ENCODE results near the gene DPYD.

DPYD gene

DNA sequence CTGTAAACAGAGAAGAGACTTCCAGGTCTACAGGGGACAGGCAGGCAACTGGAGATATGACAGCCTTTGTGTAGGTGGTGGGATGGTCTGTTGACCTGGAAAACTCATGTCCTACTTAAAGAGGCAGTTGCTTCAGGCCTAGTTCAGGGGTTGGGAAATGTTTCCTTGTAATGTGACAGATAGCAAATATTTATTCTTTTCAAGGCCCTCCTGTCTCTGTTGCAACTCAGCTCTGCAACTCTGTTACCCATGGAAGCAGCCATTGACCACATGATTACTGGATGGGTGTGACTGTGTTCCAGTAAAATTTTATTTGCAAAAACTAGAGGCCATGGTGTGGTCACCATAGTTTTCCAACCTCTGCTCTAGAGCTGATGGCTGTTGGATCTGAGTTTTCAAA lies 857.3 kb downstream of the DPYD start:
- no peaks in the 10 kb centered on the region for H3K4me1 ChIP-seq (ENCODE audit: control insufficient read depth in 1 of 2, insufficient read depth in 2 of 2, low read length in 2 of 2)
- H3K36me3 ChIP-seq (ENCODE audit: control insufficient read depth in 1 of 2, insufficient read depth in 2 of 2, low read length in 2 of 2), result no peaks in the 10 kb centered on the region
- peaks cover 0 to 9% of the 10 kb centered on the region in 2 donors for H3K9me3 ChIP-seq (ENCODE audit: control insufficient read depth in 1 of 2, low read length in 2 of 2)
- no peak overlapping the region for H3K4me3 ChIP-seq (ENCODE audit: low read depth in 1 of 2, low read length in 2 of 2)
- no peak overlapping the region for H3K27ac ChIP-seq (ENCODE audit: low read length)
- no peaks in the 10 kb centered on the region for H3K27me3 ChIP-seq (ENCODE audit: low read depth, low read length)

DNA sequence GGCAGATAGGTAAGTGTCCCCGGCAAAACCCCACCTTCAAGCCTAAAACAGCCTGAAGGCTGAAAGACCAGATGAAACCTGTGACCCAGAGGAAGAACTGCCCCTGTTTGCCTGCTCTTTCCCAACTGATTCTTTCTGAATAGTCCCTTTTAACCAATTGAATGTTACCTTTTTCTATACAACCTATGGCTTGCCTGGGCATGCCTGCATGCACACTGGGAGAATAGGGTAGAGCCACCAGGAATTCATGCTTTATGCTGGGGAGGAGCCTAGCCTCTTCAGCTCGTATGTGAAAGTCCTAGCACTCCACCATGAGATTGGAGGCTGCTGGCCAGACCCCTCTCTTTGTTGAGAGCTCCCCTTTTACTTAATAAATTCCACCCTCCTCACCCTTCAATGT lies 859.2 kb downstream of the DPYD start:
- no peak overlapping the region for H3K27ac ChIP-seq (ENCODE audit: low read length)
- peaks cover 0 to 12% of the 10 kb centered on the region in 2 donors for H3K9me3 ChIP-seq (ENCODE audit: control insufficient read depth in 1 of 2, low read length in 2 of 2)
- H3K27me3 ChIP-seq (ENCODE audit: low read depth, low read length), result no peaks in the 10 kb centered on the region
- H3K4me1 ChIP-seq (ENCODE audit: control insufficient read depth in 1 of 2, insufficient read depth in 2 of 2, low read length in 2 of 2), result no peaks in the 10 kb centered on the region
- H3K4me3 ChIP-seq (ENCODE audit: low read depth in 1 of 2, low read length in 2 of 2), result no peak overlapping the region
- no peaks in the 10 kb centered on the region for H3K36me3 ChIP-seq (ENCODE audit: control insufficient read depth in 1 of 2, insufficient read depth in 2 of 2, low read length in 2 of 2)

DNA sequence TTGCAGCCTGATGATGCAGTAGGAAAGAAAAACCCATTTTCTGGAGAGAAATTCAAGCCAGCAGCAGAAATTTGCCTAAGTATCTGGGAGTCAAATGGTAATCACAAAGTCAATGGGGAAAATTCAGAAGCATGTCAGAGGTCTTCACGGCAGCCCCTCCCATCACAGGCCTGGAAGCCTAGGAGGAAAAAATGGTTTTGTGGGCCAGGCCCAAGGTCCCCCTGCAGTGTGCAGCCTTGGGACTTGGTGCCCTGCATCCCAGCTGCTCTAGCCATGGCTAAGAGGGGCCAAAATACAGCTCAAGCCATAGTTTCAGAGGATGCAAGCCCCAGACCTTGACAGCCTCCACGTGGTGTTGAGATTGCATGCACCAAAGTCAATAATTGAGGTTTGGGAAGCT lies 864.4 kb downstream of the DPYD start:
- no peaks in the 10 kb centered on the region for H3K4me1 ChIP-seq (ENCODE audit: control insufficient read depth in 1 of 2, insufficient read depth in 2 of 2, low read length in 2 of 2)
- no peaks in the 10 kb centered on the region for H3K27me3 ChIP-seq (ENCODE audit: low read depth, low read length)
- peaks cover 0 to 12% of the 10 kb centered on the region in 2 donors for H3K9me3 ChIP-seq (ENCODE audit: control insufficient read depth in 1 of 2, low read length in 2 of 2)
- no peaks in the 10 kb centered on the region for H3K36me3 ChIP-seq (ENCODE audit: control insufficient read depth in 1 of 2, insufficient read depth in 2 of 2, low read length in 2 of 2)
- no peak overlapping the region for H3K27ac ChIP-seq (ENCODE audit: low read length)
- peak overlapping the region in 1 of 2 donors; percentile 31 for H3K4me3 ChIP-seq (ENCODE audit: low read depth in 1 of 2, low read length in 2 of 2)

DNA sequence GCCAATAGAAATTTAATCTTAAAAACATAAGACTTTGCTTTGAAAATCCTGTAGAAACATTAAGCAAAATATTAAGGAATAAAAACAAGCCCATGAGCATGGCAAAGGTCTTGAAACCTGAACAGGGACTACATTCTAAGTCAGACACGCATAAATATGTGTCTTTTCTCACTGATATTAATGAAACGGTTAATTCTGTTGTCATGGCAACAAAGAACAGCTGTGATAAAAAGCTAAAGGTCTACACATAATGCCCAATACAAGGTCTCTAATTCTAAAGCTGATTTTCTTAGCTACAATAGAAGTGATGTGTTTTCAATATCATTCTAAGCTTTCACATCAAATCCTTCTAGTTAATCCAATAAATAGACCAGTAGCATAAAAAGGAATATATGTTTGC lies 867.6 kb downstream of the DPYD start:
- Histone ChIP-seq H3K9me3 (ENCODE audit: control insufficient read depth in 1 of 2, low read length in 2 of 2) (peaks cover 0 to 12% of the 10 kb centered on the region in 2 donors), H3K27me3 (ENCODE audit: low read depth, low read length) (no peaks in the 10 kb centered on the region), H3K4me1 (ENCODE audit: control insufficient read depth in 1 of 2, insufficient read depth in 2 of 2, low read length in 2 of 2) (no peaks in the 10 kb centered on the region), H3K27ac (ENCODE audit: low read length) (no peak overlapping the region), H3K4me3 (ENCODE audit: low read depth in 1 of 2, low read length in 2 of 2) (no peak overlapping the region), H3K36me3 (ENCODE audit: control insufficient read depth in 1 of 2, insufficient read depth in 2 of 2, low read length in 2 of 2) (no peaks in the 10 kb centered on the region)

DNA sequence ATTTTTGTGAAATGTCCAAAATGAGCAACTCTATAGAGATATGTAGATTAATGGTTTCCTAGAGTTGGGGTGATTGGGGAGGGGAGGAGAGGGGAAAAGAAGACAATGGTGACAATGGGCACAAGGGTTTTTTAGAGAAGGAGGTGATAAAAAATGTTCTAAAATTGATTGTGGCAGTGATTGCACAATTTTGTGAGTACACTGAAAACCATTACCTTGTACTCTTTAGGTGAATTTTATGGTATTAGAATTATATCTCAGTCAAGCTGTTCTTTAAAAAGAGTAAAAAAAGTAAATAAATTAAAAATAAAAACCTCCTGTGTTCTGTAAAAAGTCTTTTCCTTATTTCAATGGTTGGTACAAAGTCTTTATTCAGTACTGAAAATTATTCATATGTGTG lies 869.0 kb downstream of the DPYD start:
- Histone ChIP-seq H3K9me3 (ENCODE audit: control insufficient read depth in 1 of 2, low read length in 2 of 2) (peaks cover 0 to 10% of the 10 kb centered on the region in 2 donors), H3K4me3 (ENCODE audit: low read depth in 1 of 2, low read length in 2 of 2) (no peak overlapping the region), H3K27me3 (ENCODE audit: low read depth, low read length) (no peaks in the 10 kb centered on the region), H3K4me1 (ENCODE audit: control insufficient read depth in 1 of 2, insufficient read depth in 2 of 2, low read length in 2 of 2) (no peaks in the 10 kb centered on the region), H3K36me3 (ENCODE audit: control insufficient read depth in 1 of 2, insufficient read depth in 2 of 2, low read length in 2 of 2) (no peaks in the 10 kb centered on the region), H3K27ac (ENCODE audit: low read length) (no peak overlapping the region)

DNA sequence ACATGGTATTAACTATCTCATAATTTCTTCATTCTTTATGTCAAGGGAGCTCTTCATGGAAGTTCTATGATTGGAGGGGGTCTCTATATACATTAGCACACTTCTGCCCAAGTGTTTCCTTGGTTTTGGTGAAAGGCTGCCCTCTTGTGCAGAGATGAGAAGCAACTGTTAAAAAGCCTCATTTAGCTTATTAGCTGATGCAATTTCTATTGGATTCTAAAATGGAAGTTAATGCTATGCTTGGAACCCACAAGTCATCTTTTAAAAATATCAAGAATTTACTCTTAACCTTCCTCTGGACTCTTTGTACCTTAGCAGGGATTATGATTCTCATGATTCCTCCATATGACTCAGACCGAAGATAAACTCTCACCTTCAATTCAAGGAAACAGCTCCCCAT lies 870.3 kb downstream of the DPYD start:
- Histone ChIP-seq H3K4me1 (ENCODE audit: control insufficient read depth in 1 of 2, insufficient read depth in 2 of 2, low read length in 2 of 2) (no peaks in the 10 kb centered on the region), H3K27me3 (ENCODE audit: low read depth, low read length) (no peaks in the 10 kb centered on the region), H3K27ac (ENCODE audit: low read length) (no peak overlapping the region)

DNA sequence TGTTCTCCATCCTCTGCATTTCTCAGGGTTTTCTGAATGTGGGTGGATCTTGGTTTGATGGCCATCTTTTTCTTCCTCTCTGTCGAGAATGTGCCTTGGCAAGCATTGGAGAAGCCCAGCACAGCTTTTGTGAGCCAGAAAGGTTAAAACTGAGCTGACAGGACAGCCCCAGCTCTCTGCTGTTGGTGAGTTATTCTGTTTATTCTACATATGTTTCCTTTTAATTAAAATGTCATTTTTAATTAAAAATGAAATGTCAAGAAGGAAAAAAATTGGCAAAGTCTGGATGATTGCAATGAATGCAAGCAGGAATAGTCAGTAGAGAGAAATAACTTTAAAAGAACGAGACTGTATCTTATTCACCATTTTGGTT lies 873.4 kb downstream of the DPYD start:
- Histone ChIP-seq H3K27me3 (ENCODE audit: low read depth, low read length) (no peaks in the 10 kb centered on the region), H3K27ac (ENCODE audit: low read length) (no peak overlapping the region), H3K36me3 (ENCODE audit: control insufficient read depth in 1 of 2, insufficient read depth in 2 of 2, low read length in 2 of 2) (no peaks in the 10 kb centered on the region), H3K4me1 (ENCODE audit: control insufficient read depth in 1 of 2, insufficient read depth in 2 of 2, low read length in 2 of 2) (no peaks in the 10 kb centered on the region), H3K9me3 (ENCODE audit: control insufficient read depth in 1 of 2, low read length in 2 of 2) (peaks cover 0 to 12% of the 10 kb centered on the region in 2 donors), H3K4me3 (ENCODE audit: low read depth in 1 of 2, low read length in 2 of 2) (no peak overlapping the region)

More for the DNA sequence above, 870.3 kb downstream of the DPYD start:
- H3K4me3 ChIP-seq (ENCODE audit: low read depth in 1 of 2, low read length in 2 of 2), result no peak overlapping the region
- H3K36me3 ChIP-seq (ENCODE audit: control insufficient read depth in 1 of 2, insufficient read depth in 2 of 2, low read length in 2 of 2), result no peaks in the 10 kb centered on the region
- H3K9me3 ChIP-seq (ENCODE audit: control insufficient read depth in 1 of 2, low read length in 2 of 2), result no peaks in the 10 kb centered on the region

DNA sequence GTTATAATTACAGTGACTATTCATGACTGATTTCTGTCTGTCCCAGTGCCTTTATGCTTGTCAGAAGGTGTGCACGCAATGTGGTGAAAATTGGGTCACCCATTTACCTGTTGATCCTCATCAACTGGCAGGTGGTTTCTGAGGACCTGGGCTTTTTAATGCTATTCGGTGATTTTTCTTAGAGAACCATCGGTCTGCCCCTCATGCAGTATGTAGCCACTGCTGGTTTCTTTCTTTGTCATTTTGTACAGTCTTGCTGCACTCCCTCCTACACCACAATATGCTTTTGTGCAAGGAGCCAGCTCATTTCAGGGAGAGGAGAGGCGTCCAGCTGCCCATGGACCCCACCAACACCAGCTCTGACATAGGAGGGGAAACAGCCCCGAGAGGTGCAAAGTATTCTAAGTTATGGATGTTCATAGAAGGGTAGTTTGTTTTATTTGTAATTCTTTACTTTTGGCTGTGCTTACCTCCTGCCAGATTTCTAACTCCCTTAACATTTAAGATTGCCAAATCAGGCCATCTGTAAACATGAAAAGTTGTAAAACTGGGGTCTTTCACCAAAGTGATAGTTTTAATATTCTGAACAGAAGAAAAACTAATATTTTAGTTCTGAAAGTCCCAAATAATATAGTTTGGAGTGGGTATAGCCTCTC lies 873.9 kb downstream of the DPYD start:
- H3K4me1 ChIP-seq (ENCODE audit: control insufficient read depth in 1 of 2, insufficient read depth in 2 of 2, low read length in 2 of 2), result no peaks in the 10 kb centered on the region

DNA sequence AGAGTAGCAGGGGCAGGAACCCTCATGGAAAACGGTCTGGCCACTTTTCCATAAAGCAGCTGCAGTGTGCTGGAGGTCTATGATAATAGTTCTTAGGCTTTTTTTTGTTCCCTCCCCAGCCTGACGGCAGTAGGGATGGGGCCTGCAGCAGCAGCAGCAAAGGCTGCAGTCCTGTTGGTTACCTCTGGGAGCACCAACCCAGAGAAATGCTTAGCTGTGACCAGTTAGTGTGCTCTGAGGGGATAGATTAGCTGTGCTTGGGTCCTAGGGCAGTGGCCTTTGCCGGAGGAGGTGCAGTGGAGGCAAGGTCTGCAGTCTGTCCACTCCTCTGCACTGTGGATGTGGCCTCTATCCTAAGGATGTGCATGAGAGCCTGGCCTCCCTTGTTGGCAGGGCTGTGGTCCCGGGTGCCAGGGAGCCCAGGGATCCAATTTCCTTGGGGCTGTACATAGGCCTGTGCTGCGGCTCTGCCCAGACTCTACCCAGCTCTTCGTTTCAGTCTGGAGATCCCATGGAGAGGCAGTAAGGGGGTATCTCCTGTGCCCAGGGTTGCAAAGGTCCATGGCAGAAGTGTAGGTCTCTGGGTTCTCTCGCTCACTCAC lies 876.6 kb downstream of the DPYD start:
- Histone ChIP-seq H3K27me3 (ENCODE audit: low read depth, low read length) (no peaks in the 10 kb centered on the region), H3K27ac (ENCODE audit: low read length) (no peak overlapping the region), H3K4me3 (ENCODE audit: low read depth in 1 of 2, low read length in 2 of 2) (no peak overlapping the region), H3K4me1 (ENCODE audit: control insufficient read depth in 1 of 2, insufficient read depth in 2 of 2, low read length in 2 of 2) (no peaks in the 10 kb centered on the region), H3K36me3 (ENCODE audit: control insufficient read depth in 1 of 2, insufficient read depth in 2 of 2, low read length in 2 of 2) (no peaks in the 10 kb centered on the region), H3K9me3 (ENCODE audit: control insufficient read depth in 1 of 2, low read length in 2 of 2) (peaks cover 0 to 18% of the 10 kb centered on the region in 2 donors)

More for the DNA sequence above, 873.9 kb downstream of the DPYD start:
- H3K36me3 ChIP-seq (ENCODE audit: control insufficient read depth in 1 of 2, insufficient read depth in 2 of 2, low read length in 2 of 2), result no peaks in the 10 kb centered on the region
- no peak overlapping the region for H3K4me3 ChIP-seq (ENCODE audit: low read depth in 1 of 2, low read length in 2 of 2)
- no peaks in the 10 kb centered on the region for H3K27me3 ChIP-seq (ENCODE audit: low read depth, low read length)
- peaks cover 0 to 17% of the 10 kb centered on the region in 2 donors for H3K9me3 ChIP-seq (ENCODE audit: control insufficient read depth in 1 of 2, low read length in 2 of 2)
- H3K27ac ChIP-seq (ENCODE audit: low read length), result no peak overlapping the region

DNA sequence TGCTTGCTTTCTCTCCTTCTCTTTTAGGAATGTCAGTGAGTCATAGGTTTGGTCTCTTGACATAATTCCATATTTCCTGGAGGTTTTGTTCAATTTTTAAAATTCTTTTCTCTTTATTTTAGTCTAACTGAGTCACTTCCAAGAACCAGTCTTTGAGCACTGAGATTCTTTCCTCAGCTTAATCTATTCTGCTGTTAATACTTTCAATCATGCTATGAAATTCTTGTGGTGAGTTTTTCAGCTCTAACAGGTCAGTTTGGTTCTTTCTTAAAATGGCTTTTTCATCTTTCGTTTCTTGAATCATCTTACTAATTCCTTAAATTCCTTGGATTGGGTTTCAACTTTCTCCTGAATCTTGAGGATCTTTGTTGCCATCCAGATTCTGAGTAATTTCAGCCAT lies 878.3 kb downstream of the DPYD start:
- no peaks in the 10 kb centered on the region for H3K36me3 ChIP-seq (ENCODE audit: control insufficient read depth in 1 of 2, insufficient read depth in 2 of 2, low read length in 2 of 2)
- peaks cover 0 to 23% of the 10 kb centered on the region in 2 donors for H3K9me3 ChIP-seq (ENCODE audit: control insufficient read depth in 1 of 2, low read length in 2 of 2)
- H3K27me3 ChIP-seq (ENCODE audit: low read depth, low read length), result no peaks in the 10 kb centered on the region
- H3K4me3 ChIP-seq (ENCODE audit: low read depth in 1 of 2, low read length in 2 of 2), result no peak overlapping the region
- no peak overlapping the region for H3K27ac ChIP-seq (ENCODE audit: low read length)
- no peaks in the 10 kb centered on the region for H3K4me1 ChIP-seq (ENCODE audit: control insufficient read depth in 1 of 2, insufficient read depth in 2 of 2, low read length in 2 of 2)

DNA sequence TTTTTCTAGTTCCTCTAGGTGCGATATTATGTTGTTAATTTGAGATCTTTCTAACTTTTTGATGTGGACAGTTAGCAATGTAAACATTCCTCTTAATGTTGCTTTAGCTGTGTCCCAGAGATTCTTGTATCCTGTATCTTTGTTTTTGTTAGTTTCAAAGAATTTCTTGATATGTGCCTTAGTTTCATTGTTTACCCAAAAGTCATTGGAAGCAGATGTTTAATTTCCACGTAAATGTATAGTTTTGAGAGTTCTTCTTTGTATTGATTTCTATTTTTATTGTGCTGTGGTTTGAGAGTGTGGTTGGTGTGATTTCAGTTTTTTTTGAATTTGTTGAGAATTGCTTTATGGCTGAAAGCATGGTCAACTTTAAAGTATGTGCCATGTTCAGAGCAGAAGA lies 879.8 kb downstream of the DPYD start:
- Histone ChIP-seq H3K4me3 (ENCODE audit: low read depth in 1 of 2, low read length in 2 of 2) (no peak overlapping the region), H3K36me3 (ENCODE audit: control insufficient read depth in 1 of 2, insufficient read depth in 2 of 2, low read length in 2 of 2) (no peaks in the 10 kb centered on the region), H3K9me3 (ENCODE audit: control insufficient read depth in 1 of 2, low read length in 2 of 2) (peaks cover 0 to 23% of the 10 kb centered on the region in 2 donors), H3K27me3 (ENCODE audit: low read depth, low read length) (no peaks in the 10 kb centered on the region), H3K4me1 (ENCODE audit: control insufficient read depth in 1 of 2, insufficient read depth in 2 of 2, low read length in 2 of 2) (no peaks in the 10 kb centered on the region), H3K27ac (ENCODE audit: low read length) (no peak overlapping the region)

DNA sequence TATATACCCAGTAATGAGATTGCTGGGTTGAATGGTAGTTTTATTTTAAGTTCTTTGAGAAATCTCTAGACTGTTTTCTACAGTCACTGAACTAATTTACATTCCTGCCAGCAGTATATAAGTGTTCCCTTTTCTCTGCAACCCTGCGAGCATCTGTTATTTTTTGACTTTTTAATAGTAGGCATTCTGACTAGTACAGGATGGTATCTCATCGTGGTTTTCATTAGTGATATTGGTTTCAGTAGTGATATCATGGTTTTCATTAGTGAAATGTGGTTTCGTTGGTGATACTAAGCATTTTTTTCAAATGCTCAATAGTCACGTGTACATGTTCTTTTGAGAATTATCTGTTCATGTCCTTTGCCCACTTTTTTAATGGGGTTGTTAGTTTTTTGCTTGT lies 882.4 kb downstream of the DPYD start:
- no peak overlapping the region for H3K4me3 ChIP-seq (ENCODE audit: low read depth in 1 of 2, low read length in 2 of 2)
- H3K27me3 ChIP-seq (ENCODE audit: low read depth, low read length), result no peaks in the 10 kb centered on the region
- peaks cover 0 to 19% of the 10 kb centered on the region in 2 donors for H3K9me3 ChIP-seq (ENCODE audit: control insufficient read depth in 1 of 2, low read length in 2 of 2)
- no peaks in the 10 kb centered on the region for H3K36me3 ChIP-seq (ENCODE audit: control insufficient read depth in 1 of 2, insufficient read depth in 2 of 2, low read length in 2 of 2)
- no peak overlapping the region for H3K27ac ChIP-seq (ENCODE audit: low read length)
- H3K4me1 ChIP-seq (ENCODE audit: control insufficient read depth in 1 of 2, insufficient read depth in 2 of 2, low read length in 2 of 2), result no peaks in the 10 kb centered on the region

Data from muscle layer of duodenum (tissue), 2 donors.